IMR-90 (cell line): Measurements from ENCODE around the gene SH3BP4. TPM values are rescaled to one million over a fixed set of nuclear protein-coding genes. Genes with fewer than 3 reads are reported as not detected.

Experiments used
- ATAC-seq: fragments of 200-7000 bp; cut with Tn5 transposase; 2 replicates; pipeline ENCODE4 v1.9.1; 2020; ENCODE audit warnings: low read depth, mild to moderate bottlenecking, moderate library complexity
- BruUV-seq: library from RNA; stranded (reverse); fragments of 400-500 nt; replicated peaks from 2 replicates; lab custom pipeline; 2021; lab: Mats Ljungman, UMichigan
- CTCF ChIA-PET: fragments of 300-600 bp; formaldehyde crosslinking; extraction: SDS; loops from one replicate; lab custom pipeline; 2021; ENCODE audit warnings: antibody characterized with exemption; lab: Yijun Ruan, JAX
- POLR2A ChIA-PET: fragments of 300-600 bp; sonication (Branson Sonifier 250); formaldehyde crosslinking; loops from one replicate; lab custom pipeline; 2022; ENCODE audit warnings: antibody characterized with exemption; ENCODE audit not compliant: unreplicated experiment; lab: Charles Lee
- DNase-seq: peaks from one replicate; pipeline ENCODE4 v3.0.0; 2013
- H2AFZ ChIP-seq: replicated peaks from 2 replicates; pipeline ENCODE3; 2013; ENCODE audit warnings: low read length, mild to moderate bottlenecking; ENCODE audit not compliant: poor library complexity
- H2AK5ac ChIP-seq: 2 replicates; pipeline ENCODE4 v1.6.1; 2013; ENCODE audit warnings: low read depth, low read length, inconsistent platforms
- H2AK9ac ChIP-seq: replicated peaks from 2 replicates; pipeline ENCODE3; 2013; ENCODE audit warnings: mild to moderate bottlenecking, low read depth, low read length, moderate library complexity; ENCODE audit not compliant: poor library complexity
- H2BK120ac ChIP-seq: 2 replicates; pipeline ENCODE4 v1.6.1; 2013; ENCODE audit warnings: low read depth, low read length, inconsistent platforms
- H2BK15ac ChIP-seq: 3 replicates; pipeline ENCODE4 v1.6.1; 2013; ENCODE audit warnings: low read depth, low read length, inconsistent platforms
- H2BK20ac ChIP-seq: 2 replicates; pipeline ENCODE4 v1.6.1; 2013; ENCODE audit warnings: low read depth, mild to moderate bottlenecking, inconsistent platforms, low read length, moderate library complexity
- H2BK5ac ChIP-seq: 2 replicates; pipeline ENCODE4 v1.6.1; 2013; ENCODE audit warnings: mild to moderate bottlenecking, low read depth, low read length, inconsistent platforms; ENCODE audit not compliant: poor library complexity, severe bottlenecking
- H3K14ac ChIP-seq: replicated peaks from 2 replicates; pipeline ENCODE4 v1.6.1; 2013; ENCODE audit warnings: low read depth, low read length, inconsistent platforms
- H3K18ac ChIP-seq: 2 replicates; pipeline ENCODE4 v1.6.1; 2013; ENCODE audit warnings: low read depth, low read length, control low read depth
- H3K23ac ChIP-seq: 2 replicates; pipeline ENCODE4 v1.6.1; 2013; ENCODE audit warnings: low read depth, low read length, inconsistent platforms
- H3K27ac ChIP-seq: 2 replicates; pipeline ENCODE4 v1.5.1; 2013; ENCODE audit warnings: mild to moderate bottlenecking, control low read depth, low read length; ENCODE audit not compliant: insufficient read depth
- H3K27me3 ChIP-seq: 2 replicates; pipeline ENCODE4 v1.6.1; 2013; ENCODE audit warnings: low read length; ENCODE audit not compliant: control insufficient read depth, insufficient read depth
- H3K36me3 ChIP-seq: 2 replicates; pipeline ENCODE4 v1.6.1; 2013; ENCODE audit warnings: low read length, mixed read lengths; ENCODE audit not compliant: control insufficient read depth, insufficient read depth
- H3K4ac ChIP-seq: 2 replicates; pipeline ENCODE4 v1.6.1; 2013; ENCODE audit warnings: low read depth, low read length, inconsistent platforms
- H3K4me1 ChIP-seq: 2 replicates; pipeline ENCODE4 v1.6.1; 2013; ENCODE audit warnings: low read length, mixed read lengths; ENCODE audit not compliant: control insufficient read depth, insufficient read depth
- H3K4me2 ChIP-seq: 2 replicates; pipeline ENCODE4 v1.6.1; 2013; ENCODE audit warnings: low read depth, mild to moderate bottlenecking, control low read depth, low read length, moderate library complexity
- H3K4me3 ChIP-seq: 2 replicates; pipeline ENCODE4 v1.5.1; 2013; ENCODE audit warnings: low read depth, mild to moderate bottlenecking, control low read depth, low read length, moderate library complexity; ENCODE audit not compliant: insufficient read depth
- H3K56ac ChIP-seq: 2 replicates; pipeline ENCODE4 v1.6.1; 2013; ENCODE audit warnings: low read length, inconsistent platforms; ENCODE audit not compliant: insufficient read depth; ENCODE audit errors: extremely low read depth
- H3K79me1 ChIP-seq, 2 experiments: 2 replicates each; pipeline ENCODE4 v1.6.1; 2013; ENCODE audit warnings: low read length in 2 of 2, inconsistent platforms in 1 of 2, low read depth in 1 of 2
- H3K9ac ChIP-seq: 2 replicates; pipeline ENCODE4 v1.6.1; 2013; ENCODE audit warnings: low read depth, low read length, control low read depth
- H3K9me1 ChIP-seq: 2 replicates; pipeline ENCODE4 v1.6.1; 2013; ENCODE audit warnings: low read length, inconsistent platforms; ENCODE audit not compliant: insufficient read depth
- H3K9me3 ChIP-seq: 2 replicates; pipeline ENCODE4 v1.6.1; 2013; ENCODE audit warnings: low read length; ENCODE audit not compliant: control insufficient read depth, insufficient read depth
- H4K20me1 ChIP-seq: 2 replicates; pipeline ENCODE4 v1.6.1; 2013; ENCODE audit warnings: low read length, inconsistent platforms; ENCODE audit not compliant: insufficient read depth
- H4K5ac ChIP-seq: 2 replicates; pipeline ENCODE4 v1.6.1; 2013; ENCODE audit warnings: mild to moderate bottlenecking, low read depth, low read length, control low read depth
- H4K8ac ChIP-seq, 2 experiments: 2 replicates each; pipeline ENCODE4 v1.6.1; 2013; ENCODE audit warnings: low read depth in 2 of 2, low read length in 2 of 2, control low read depth in 1 of 2, inconsistent platforms in 1 of 2
- H4K91ac ChIP-seq: 2 replicates; pipeline ENCODE4 v1.6.1; 2013; ENCODE audit warnings: low read depth, low read length, inconsistent platforms; ENCODE audit not compliant: insufficient read depth
- BHLHE40 ChIP-seq: fragments of 150-350 bp; IDR thresholded peaks from 2 replicates; pipeline ENCODE4 v1.6.1; 2016; ENCODE audit warnings: mild to moderate bottlenecking, low read depth, low read length
- CEBPB ChIP-seq: IDR thresholded peaks from 2 replicates; pipeline ENCODE4 v1.6.1; 2012; ENCODE audit warnings: low read depth, low read length, improper control_type of control experiment
- CHD1 ChIP-seq: IDR thresholded peaks from 2 replicates; pipeline ENCODE4 v1.6.1; 2012; ENCODE audit warnings: low read depth, low read length, improper control_type of control experiment
- CTCF ChIP-seq: conservative IDR thresholded peaks from 2 replicates; pipeline ENCODE4 v1.5.1; 2012; ENCODE audit warnings: mild to moderate bottlenecking, low read depth, low read length, improper control_type of control experiment
- FOS ChIP-seq: fragments of 150-350 bp; IDR thresholded peaks from 2 replicates; pipeline ENCODE4 v1.6.1; 2016; ENCODE audit warnings: low read depth, low read length
- MAFK ChIP-seq: IDR thresholded peaks from 2 replicates; pipeline ENCODE4 v1.6.1; 2012; ENCODE audit warnings: low read depth, low read length, improper control_type of control experiment
- MXI1 ChIP-seq: IDR thresholded peaks from 2 replicates; pipeline ENCODE4 v1.6.1; 2012; ENCODE audit warnings: low read depth, mild to moderate bottlenecking, low read length, moderate library complexity, borderline replicate concordance
- NFE2L2 ChIP-seq: fragments of 150-350 bp; IDR thresholded peaks from 2 replicates; pipeline ENCODE4 v1.6.1; 2016; ENCODE audit warnings: low read depth, mild to moderate bottlenecking, low read length
- POLR2A ChIP-seq: IDR thresholded peaks from 2 replicates; pipeline ENCODE4 v1.6.1; 2012; ENCODE audit warnings: mild to moderate bottlenecking, low read depth, low read length
- RAD21 ChIP-seq: IDR thresholded peaks from 2 replicates; pipeline ENCODE4 v1.6.1; 2012; ENCODE audit warnings: low read length, improper control_type of control experiment
- RCOR1 ChIP-seq: IDR thresholded peaks from 2 replicates; pipeline ENCODE4 v1.6.1; 2012; ENCODE audit warnings: mild to moderate bottlenecking, low read length, improper control_type of control experiment; ENCODE audit not compliant: insufficient replicate concordance
- RFX5 ChIP-seq: IDR thresholded peaks from 2 replicates; pipeline ENCODE4 v1.8.0; 2012; ENCODE audit warnings: low read depth, mild to moderate bottlenecking, low read length, moderate library complexity
- SMC3 ChIP-seq: fragments of 150-350 bp; IDR thresholded peaks from 2 replicates; pipeline ENCODE4 v1.6.1; 2016; ENCODE audit warnings: low read depth, mild to moderate bottlenecking, antibody characterized with exemption, low read length, moderate library complexity
- USF2 ChIP-seq: fragments of 150-350 bp; IDR thresholded peaks from 2 replicates; pipeline ENCODE4 v1.6.1; 2017; ENCODE audit warnings: mild to moderate bottlenecking, antibody characterized with exemption, low read length, low read depth
- WGBS, 2 experiments: methylation state at CpG; one replicate each; pipeline versions ENCODE4 v1.1.5 to v1.1.7; 2013; ENCODE audit warnings: missing lambda C conversion rate in 2 of 2; ENCODE audit not compliant: insufficient read length in 1 of 2; ENCODE audit errors: extremely low coverage in 2 of 2; 5-methylcytosine and 5-hydroxymethylcytosine counted together
- dilution Hi-C: fragments of 300-500 bp; cut with HindIII; formaldehyde crosslinking; loops from one replicate; pipeline ENCODE4 v1.14.3; 2018; ENCODE audit warnings: low sequenced_read_pairs; ENCODE audit not compliant: unreplicated experiment
- in situ Hi-C: fragments of 300-500 bp; cut with MboI; formaldehyde crosslinking; loops from 3 replicates; pipeline ENCODE4 v1.14.3; 2019; ENCODE audit warnings: low sequenced_read_pairs, inconsistent platforms, mixed read lengths
- intact Hi-C: fragments of 100-400 bp; cut with micrococcal nuclease; formaldehyde crosslinking; loops from 2 replicates; pipeline ENCODE4 v1.10.0; 2022
- polyA plus RNA-seq, 3 experiments: library from polyadenylated mRNA; depleted of rRNA; stranded (reverse); fragments of >200 nt; gene quantifications; 2 replicates each; pipeline ENCODE4 v1.2.3, GENCODE V29; 2012; ENCODE audit warnings: low replicate concordance in 1 of 3
- total RNA-seq: library from RNA; depleted of rRNA; stranded (reverse); fragments of >200 nt; gene quantifications from 2 replicates; pipeline ENCODE4 v1.2.3, GENCODE V29; 2012

Gene SH3BP4
- total and polyA plus RNA-seq, 2 of the 4 experiments (the other 2 are of a cell fraction) = 104 to 122 TPM

- Histone ChIP-seq H4K91ac (no peak overlapping the region), H3K23ac (0 out of 2 replicates have a peak overlapping the region, but pooled peaks have one; percentile 31), H2AK9ac (no peak overlapping the region), H3K18ac (no peak overlapping the region), H3K4me1 (peaks cover 54% of the 10 kb centered on the region), H3K9me1 (peaks cover 74% of the 10 kb centered on the region), H3K4me3 (no peak overlapping the region), H2BK15ac (no peak overlapping the region), H4K20me1 (peaks cover 100% of the 10 kb centered on the region), H3K14ac (no peak overlapping the region), H3K9ac (no peak overlapping the region), H4K8ac (peak overlapping the region in 1 of 2 experiments; percentile 4; a peak in 1 of 4 replicates), H3K4ac (no peak overlapping the region), H3K36me3 (peaks cover 40% of the 10 kb centered on the region), H4K5ac (no peak overlapping the region), H3K27me3 (no peaks in the 10 kb centered on the region), H2BK20ac (no peak overlapping the region), H3K4me2 (no peak overlapping the region), H3K9me3 (no peaks in the 10 kb centered on the region), H2BK5ac (no peak overlapping the region), H3K27ac (no peak overlapping the region; the same call in 1 of the 2 replicates), H2AFZ (no peak overlapping the region), H3K56ac (no peak overlapping the region), H3K79me1 (peaks cover 0 to 86% of the 10 kb centered on the region in 2 experiments; a peak in 3 of 4 replicates), H2AK5ac (no peak overlapping the region), H2BK120ac (no peak overlapping the region)
- dilution Hi-C loops (no loop called here), intact Hi-C loops (no loop called here), in situ Hi-C loops (no loop called here)
- BruUV-seq = no TSS peak
- POLR2A ChIA-PET = no interaction called here
- no peak for DNase-seq
- no peak for TF ChIP-seq RAD21
- TF ChIP-seq SMC3 = no peak
- no peak for TF ChIP-seq MXI1
- TF ChIP-seq FOS = no peak
- no peak for TF ChIP-seq CEBPB
- TF ChIP-seq USF2 = no peak
- TF ChIP-seq NFE2L2 = no peak
- TF ChIP-seq RFX5 = no peak
- TF ChIP-seq CHD1 = no peak
- no peak for TF ChIP-seq POLR2A
- no peak for TF ChIP-seq MAFK
- TF ChIP-seq BHLHE40 = no peak
- TF ChIP-seq CTCF = no peak
- TF ChIP-seq RCOR1 = no peak
- ATAC-seq = no peak
- CTCF ChIA-PET = no interaction called here
- WGBS, 2 experiments = 90% methylated on average over 2 of the region's 6 CpGs; no CpG with 5 or more reads in 1 of the 2 experiments
These were observed 55.2 kb downstream of the SH3BP4 start for GRCh38 chr2:235006986-235007385.
